ENCODE results near the gene HECTD1. TPM values are rescaled to one million over a fixed set of nuclear protein-coding genes. Genes with fewer than 3 reads are reported as not detected.
"Not testable (repeated sequence)": the region's sequence is repeated elsewhere in the genome, so short reads cannot be mapped to it uniquely, and the experiment has no call there.

Gene HECTD1
- total RNA-seq, 3 donors from 2014 or later (not counting 1 experiment from before 2014, with no cell fraction given) = 162 to 202 (median 179) TPM

DNA sequence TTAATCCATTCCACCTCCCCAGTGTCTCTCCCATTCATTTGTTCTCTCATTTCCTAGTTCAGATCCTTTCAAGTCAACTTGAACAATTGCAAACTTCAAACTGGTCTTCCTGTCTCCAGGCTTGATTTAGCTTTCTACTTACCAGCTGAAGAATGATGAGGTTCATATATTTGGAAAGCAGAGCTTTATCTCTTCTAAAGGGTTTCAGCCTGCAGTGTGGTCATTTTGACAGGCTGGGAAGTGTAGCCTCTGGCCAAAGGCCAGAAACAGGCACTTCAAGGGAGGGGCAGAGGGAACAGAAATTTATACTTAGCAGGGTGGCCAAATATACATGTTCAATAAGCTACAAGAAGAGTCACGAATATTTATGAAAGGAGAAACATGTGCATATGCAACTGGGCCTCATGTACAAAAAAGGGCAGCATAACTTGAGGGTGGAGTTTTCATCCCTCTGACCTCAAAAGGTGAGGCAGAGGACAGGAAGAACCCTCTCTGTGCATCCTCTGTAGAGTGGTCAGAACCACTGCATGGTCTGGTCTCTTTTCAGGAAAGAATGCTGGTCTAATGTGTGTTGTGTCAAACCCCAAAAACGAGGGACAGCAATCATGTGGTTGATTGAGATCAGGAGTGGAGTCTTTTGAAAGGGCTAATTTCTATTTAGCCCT lies 34.0 kb upstream of the HECTD1 start:
- intact Hi-C loops (cut with micrococcal nuclease) = no loop called here
- H3K36me3 ChIP-seq (ENCODE audit: control insufficient read depth, insufficient read depth, low read length) = no peaks in the 10 kb centered on the region
- Mint-ChIP-seq H3K4me1 (peaks cover 13 to 15% of the 10 kb centered on the region in 2 donors), H3K27ac (peak overlapping the region; percentile 8 to 65), H3K36me3 (no peaks in the 10 kb centered on the region), H3K9me3 (no peaks in the 10 kb centered on the region), H3K27me3 (ENCODE audit: low read depth in 2 of 2) (no peaks in the 10 kb centered on the region), H3K4me3 (peak overlapping the region; percentile 62)
- H3K27me3 ChIP-seq (ENCODE audit: control insufficient read depth, insufficient read depth, low read length) = no peaks in the 10 kb centered on the region
- no peak overlapping the region for H3K4me3 ChIP-seq (ENCODE audit: low read length)
- H3K9me3 ChIP-seq (ENCODE audit: control insufficient read depth, insufficient read depth, low read length) = no peaks in the 10 kb centered on the region
- TF ChIP-seq, protein P1, sequence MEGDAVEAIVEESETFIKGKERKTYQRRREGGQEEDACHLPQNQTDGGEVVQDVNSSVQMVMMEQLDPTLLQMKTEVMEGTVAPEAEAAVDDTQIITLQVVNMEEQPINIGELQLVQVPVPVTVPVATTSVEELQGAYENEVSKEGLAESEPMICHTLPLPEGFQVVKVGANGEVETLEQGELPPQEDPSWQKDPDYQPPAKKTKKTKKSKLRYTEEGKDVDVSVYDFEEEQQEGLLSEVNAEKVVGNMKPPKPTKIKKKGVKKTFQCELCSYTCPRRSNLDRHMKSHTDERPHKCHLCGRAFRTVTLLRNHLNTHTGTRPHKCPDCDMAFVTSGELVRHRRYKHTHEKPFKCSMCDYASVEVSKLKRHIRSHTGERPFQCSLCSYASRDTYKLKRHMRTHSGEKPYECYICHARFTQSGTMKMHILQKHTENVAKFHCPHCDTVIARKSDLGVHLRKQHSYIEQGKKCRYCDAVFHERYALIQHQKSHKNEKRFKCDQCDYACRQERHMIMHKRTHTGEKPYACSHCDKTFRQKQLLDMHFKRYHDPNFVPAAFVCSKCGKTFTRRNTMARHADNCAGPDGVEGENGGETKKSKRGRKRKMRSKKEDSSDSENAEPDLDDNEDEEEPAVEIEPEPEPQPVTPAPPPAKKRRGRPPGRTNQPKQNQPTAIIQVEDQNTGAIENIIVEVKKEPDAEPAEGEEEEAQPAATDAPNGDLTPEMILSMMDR (IDR thresholded peaks at IDR 0.05) = no peak
- 35% methylated on average over 2 of the region's 2 CpGs for WGBS (ENCODE audit: insufficient coverage)
- no peak for DNase-seq
- H3K4me1 ChIP-seq (ENCODE audit: control insufficient read depth, insufficient read depth, low read length) = peaks cover 17% of the 10 kb centered on the region
- H3K27ac ChIP-seq (ENCODE audit: low read length) = peak overlapping the region; percentile 71
- ATAC-seq = peak in 2 of 3 donors; percentile 38 to 54

DNA sequence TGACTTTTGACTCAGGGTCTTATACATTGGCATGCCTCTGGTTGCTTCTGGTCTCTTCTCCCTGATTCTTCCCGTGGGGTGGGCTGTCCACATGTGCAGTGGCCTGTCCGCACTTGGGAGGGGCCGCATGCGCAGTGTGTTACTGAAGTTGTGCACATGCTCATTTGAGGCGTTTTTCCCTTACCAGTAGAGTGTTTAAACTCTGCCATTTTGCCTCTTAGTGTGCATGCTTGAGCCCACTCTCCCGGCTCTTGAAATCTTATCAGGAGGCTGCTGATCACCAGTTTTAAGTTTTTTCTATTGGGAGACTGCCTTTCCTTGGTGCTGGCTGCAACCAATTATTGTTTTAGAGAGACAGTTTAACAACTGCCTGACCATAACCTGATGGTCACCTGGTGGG lies 32.1 kb upstream of the HECTD1 start:
- intact Hi-C loops (cut with micrococcal nuclease) = no loop called here
- Histone ChIP-seq H3K4me3 (ENCODE audit: low read length) (no peak overlapping the region), H3K4me1 (ENCODE audit: control insufficient read depth, insufficient read depth, low read length) (peaks cover 17% of the 10 kb centered on the region), H3K36me3 (ENCODE audit: control insufficient read depth, insufficient read depth, low read length) (no peaks in the 10 kb centered on the region), H3K9me3 (ENCODE audit: control insufficient read depth, insufficient read depth, low read length) (no peaks in the 10 kb centered on the region), H3K27ac (ENCODE audit: low read length) (no peak overlapping the region), H3K27me3 (ENCODE audit: control insufficient read depth, insufficient read depth, low read length) (no peaks in the 10 kb centered on the region)
- Mint-ChIP-seq H3K4me3 (no peak overlapping the region), H3K27me3 (ENCODE audit: low read depth in 2 of 2) (no peaks in the 10 kb centered on the region), H3K9me3 (no peaks in the 10 kb centered on the region), H3K4me1 (peaks cover 13 to 15% of the 10 kb centered on the region in 2 donors), H3K27ac (no peak overlapping the region), H3K36me3 (no peaks in the 10 kb centered on the region)
- ATAC-seq = no peak
- TF ChIP-seq, protein P1 (IDR thresholded peaks at IDR 0.05) = no peak
- WGBS (ENCODE audit: insufficient coverage) = 94% methylated on average over 6 of the region's 6 CpGs
- DNase-seq = no peak

DNA sequence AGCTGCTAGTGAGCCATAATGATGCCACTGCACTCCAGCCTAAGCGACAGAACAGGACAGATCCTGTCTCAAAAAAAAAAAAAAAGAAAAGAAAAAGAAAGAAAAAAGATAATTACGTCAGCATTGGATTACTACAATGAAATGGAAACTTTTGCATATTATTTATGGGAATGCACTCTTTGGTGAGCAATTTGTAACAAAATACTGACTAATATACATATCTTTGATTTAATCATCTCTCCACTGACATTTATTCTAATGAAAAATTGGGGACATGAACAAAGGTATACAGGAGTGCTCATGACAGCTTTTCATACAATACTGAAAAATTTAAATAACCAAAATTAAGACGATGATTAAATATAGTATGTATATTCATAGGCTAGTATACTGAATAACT lies 27.9 kb upstream of the HECTD1 start:
- Mint-ChIP-seq H3K4me3 (no peak overlapping the region), H3K4me1 (no peaks in the 10 kb centered on the region), H3K27ac (no peak overlapping the region), H3K36me3 (no peaks in the 10 kb centered on the region), H3K9me3 (no peaks in the 10 kb centered on the region), H3K27me3 (ENCODE audit: low read depth in 2 of 2) (peaks cover 0 to 6% of the 10 kb centered on the region in 2 donors)
- H3K36me3 ChIP-seq (ENCODE audit: control insufficient read depth, insufficient read depth, low read length) = no peaks in the 10 kb centered on the region
- TF ChIP-seq, protein P1 (IDR thresholded peaks at IDR 0.05) = no peak
- 100% methylated on average over 1 of the region's 3 CpGs for WGBS (ENCODE audit: insufficient coverage)
- H3K27me3 ChIP-seq (ENCODE audit: control insufficient read depth, insufficient read depth, low read length) = no peaks in the 10 kb centered on the region
- H3K27ac ChIP-seq (ENCODE audit: low read length) = no peak overlapping the region
- no peak overlapping the region for H3K4me3 ChIP-seq (ENCODE audit: low read length)
- no peaks in the 10 kb centered on the region for H3K9me3 ChIP-seq (ENCODE audit: control insufficient read depth, insufficient read depth, low read length)
- intact Hi-C loops (cut with micrococcal nuclease) = no loop called here
- ATAC-seq = no peak
- no peak for DNase-seq
- H3K4me1 ChIP-seq (ENCODE audit: control insufficient read depth, insufficient read depth, low read length) = no peaks in the 10 kb centered on the region

DNA sequence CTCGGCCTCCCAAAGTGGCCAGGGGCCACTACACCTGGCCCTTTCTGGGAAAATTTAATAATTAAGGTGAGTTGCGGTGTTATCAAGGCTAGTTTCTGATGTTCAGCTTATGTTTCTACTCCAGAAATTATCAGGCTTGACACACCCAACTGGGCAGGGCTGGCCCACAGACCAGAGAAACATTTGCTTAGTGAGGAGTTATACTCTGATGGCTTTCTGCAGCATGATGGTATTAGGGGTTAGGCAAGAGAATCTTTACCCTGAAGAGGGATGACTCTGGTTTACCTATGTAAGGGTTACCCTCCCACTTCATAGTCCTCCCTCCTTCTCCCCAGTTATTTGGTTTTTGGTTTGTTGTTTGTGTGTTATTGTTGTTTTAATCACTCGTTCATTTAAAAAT lies 24.5 kb upstream of the HECTD1 start:
- H3K27ac Mint-ChIP-seq = no peak overlapping the region
- Histone ChIP-seq H3K27ac (ENCODE audit: low read length) (no peak overlapping the region), H3K9me3 (ENCODE audit: control insufficient read depth, insufficient read depth, low read length) (no peaks in the 10 kb centered on the region), H3K4me3 (ENCODE audit: low read length) (no peak overlapping the region), H3K36me3 (ENCODE audit: control insufficient read depth, insufficient read depth, low read length) (no peaks in the 10 kb centered on the region), H3K27me3 (ENCODE audit: control insufficient read depth, insufficient read depth, low read length) (no peaks in the 10 kb centered on the region), H3K4me1 (ENCODE audit: control insufficient read depth, insufficient read depth, low read length) (no peaks in the 10 kb centered on the region)
- no peaks in the 10 kb centered on the region for H3K36me3 Mint-ChIP-seq
- TF ChIP-seq, protein P1 (IDR thresholded peaks at IDR 0.05) = no peak
- DNase-seq = no peak
- peaks cover 0 to 6% of the 10 kb centered on the region in 2 donors for H3K27me3 Mint-ChIP-seq (ENCODE audit: low read depth in 2 of 2)
- ATAC-seq = no peak
- intact Hi-C loops (cut with micrococcal nuclease) = no loop called here
- WGBS (ENCODE audit: insufficient coverage) = 64% methylated on average over 3 of the region's 3 CpGs
- no peaks in the 10 kb centered on the region for H3K4me1 Mint-ChIP-seq
- no peaks in the 10 kb centered on the region for H3K9me3 Mint-ChIP-seq
- H3K4me3 Mint-ChIP-seq = no peak overlapping the region

DNA sequence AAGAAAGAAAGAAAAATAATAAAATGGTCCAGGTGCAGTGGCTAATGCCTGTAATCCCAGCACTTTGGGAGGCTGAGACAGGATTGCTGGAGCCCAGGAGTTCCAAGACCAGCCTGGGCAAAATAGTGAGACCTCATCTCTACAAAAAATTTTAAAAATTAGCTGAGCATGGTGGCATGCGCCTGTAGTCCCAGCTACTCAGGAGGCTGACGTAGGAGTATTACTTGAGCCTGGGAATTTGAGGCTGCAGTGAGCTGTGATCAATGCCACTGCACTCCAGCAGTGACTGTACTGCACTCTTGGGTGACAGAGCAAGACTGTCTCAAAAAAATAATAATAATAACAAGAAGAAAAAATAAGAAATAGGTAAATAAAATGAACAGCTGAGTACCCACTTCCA lies 23.7 kb upstream of the HECTD1 start:
- H3K4me3 ChIP-seq (ENCODE audit: low read length); H3K36me3 ChIP-seq (ENCODE audit: control insufficient read depth, insufficient read depth, low read length); H3K4me1 ChIP-seq (ENCODE audit: control insufficient read depth, insufficient read depth, low read length); H3K4me1 Mint-ChIP-seq; H3K9me3 ChIP-seq (ENCODE audit: control insufficient read depth, insufficient read depth, low read length); ATAC-seq; H3K9me3 Mint-ChIP-seq; H3K4me3 Mint-ChIP-seq; H3K27me3 ChIP-seq (ENCODE audit: control insufficient read depth, insufficient read depth, low read length); H3K27ac ChIP-seq (ENCODE audit: low read length); H3K27ac Mint-ChIP-seq; H3K27me3 Mint-ChIP-seq (ENCODE audit: low read depth in 2 of 2); H3K36me3 Mint-ChIP-seq; intact Hi-C loops (cut with micrococcal nuclease); DNase-seq: not testable (repeated sequence)
- 96% methylated on average over 2 of the region's 2 CpGs for WGBS (ENCODE audit: insufficient coverage)
